Tibial artery (tissue), 4 donors: ENCODE measurements around the gene CACNB3.

Source experiments
- DNase-seq, 2 donors: peaks; one replicate each; pipeline ENCODE4 v3.0.0-alpha.2; 2019
- H3K27ac ChIP-seq, 2 donors: fragments of 200-600 bp; sonication (generic) in 1 of 2; 1 replicate in 1 of 2; 2 replicates in 1 of 2; pipeline ENCODE4 v1.5.1; 2018 to 2019; ENCODE audit warnings: mild to moderate bottlenecking in 1 of 2
- H3K27me3 ChIP-seq, 2 donors: fragments of 200-600 bp; sonication (generic) in 1 of 2; one replicate each; pipeline versions ENCODE4 v1.5.1 to v1.6.0; 2016 to 2019
- H3K36me3 ChIP-seq, 3 donors: fragments of 200-600 bp; sonication (generic) in 2 of 3; one replicate each; pipeline ENCODE4 v1.5.1; 2016 to 2019; ENCODE audit warnings: mild to moderate bottlenecking in 2 of 3
- H3K4me1 ChIP-seq, 4 donors: fragments of 200-600 bp; sonication (generic) in 2 of 4; 1 replicate in 3 of 4; 2 replicates in 1 of 4; pipeline ENCODE4 v1.5.1; 2016 to 2019
- H3K4me3 ChIP-seq, 2 donors: fragments of 200-600 bp; sonication (generic) in 1 of 2; 1 replicate in 1 of 2; 2 replicates in 1 of 2; pipeline ENCODE4 v1.5.1; 2018 to 2019; ENCODE audit warnings: mild to moderate bottlenecking in 2 of 2
- H3K9me3 ChIP-seq, 3 donors: fragments of 200-600 bp; sonication (generic) in 1 of 3; one replicate each; pipeline ENCODE4 v1.5.1; 2016 to 2019
- CTCF ChIP-seq, 2 experiments: fragments of 200-600 bp in 1 of 2; fragments of 450-650 bp in 1 of 2; IDR thresholded peaks; one replicate each; pipeline ENCODE4 v1.5.1; 2017 to 2019; ENCODE audit warnings: antibody characterized with exemption in 2 of 2, mild to moderate bottlenecking in 1 of 2, moderate library complexity in 1 of 2
- intact Hi-C: fragments of 100-400 bp; cut with DNase I; formaldehyde crosslinking; loops from one replicate; pipeline ENCODE4 v1.15.0; 2023; ENCODE audit warnings: low total_unique reads

Gene CACNB3

DNA sequence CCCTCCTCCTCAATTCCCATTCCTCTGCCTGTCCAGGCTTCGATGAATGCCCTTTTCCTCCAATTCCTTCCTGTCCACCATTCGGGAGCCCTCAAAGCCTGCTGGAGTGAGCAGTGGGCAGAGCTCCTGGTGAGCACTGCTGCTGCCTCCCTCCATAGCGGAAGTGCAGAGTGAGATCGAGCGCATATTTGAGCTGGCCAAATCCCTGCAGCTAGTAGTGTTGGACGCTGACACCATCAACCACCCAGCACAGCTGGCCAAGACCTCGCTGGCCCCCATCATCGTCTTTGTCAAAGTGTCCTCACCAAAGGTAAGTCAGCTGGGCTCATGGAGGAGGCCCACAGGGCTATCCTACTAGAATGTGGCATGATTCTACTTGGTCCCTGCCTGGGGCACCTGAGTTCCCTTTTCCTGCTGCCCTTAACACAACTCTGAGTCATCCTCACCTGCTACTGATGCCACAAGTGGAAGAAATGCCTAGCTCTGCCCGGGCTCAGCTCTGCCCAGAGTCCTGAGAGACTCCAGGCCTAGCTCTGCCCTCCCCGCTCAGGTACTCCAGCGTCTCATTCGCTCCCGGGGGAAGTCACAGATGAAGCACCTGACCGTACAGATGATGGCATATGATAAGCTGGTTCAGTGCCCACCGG lies 8.0 kb downstream of the CACNB3 start:
- Histone ChIP-seq H3K9me3 (no peaks in the 10 kb centered on the region), H3K27me3 (no peaks in the 10 kb centered on the region), H3K27ac (no peak overlapping the region), H3K36me3 (peaks cover 23 to 83% (median 61%) of the 10 kb centered on the region in 3 donors), H3K4me3 (no peak overlapping the region), H3K4me1 (no peaks in the 10 kb centered on the region)
- intact Hi-C loops, result no loop called here
- no peak for DNase-seq
- no peak for TF ChIP-seq CTCF (IDR thresholded peaks at IDR 0.05)

- Histone ChIP-seq H3K4me3 (no peak overlapping the region), H3K36me3 (peaks cover 30 to 90% (median 68%) of the 10 kb centered on the region in 3 donors), H3K9me3 (no peaks in the 10 kb centered on the region), H3K27ac (no peak overlapping the region), H3K27me3 (no peaks in the 10 kb centered on the region), H3K4me1 (no peaks in the 10 kb centered on the region)
- no peak for DNase-seq
- intact Hi-C loops, result no loop called here
- TF ChIP-seq CTCF (IDR thresholded peaks at IDR 0.05), result no peak
These were observed 8.7 kb downstream of the CACNB3 start for GRCh38 chr12:48827026-48827425.

GRCh38 chr12:48827513-48828096 lies 9.3 kb downstream of the CACNB3 start:
- no peaks in the 10 kb centered on the region for H3K4me1 ChIP-seq
- intact Hi-C loops, result no loop called here
- H3K36me3 ChIP-seq, result peaks cover 35 to 95% (median 74%) of the 10 kb centered on the region in 3 donors
- H3K27me3 ChIP-seq, result no peaks in the 10 kb centered on the region
- H3K9me3 ChIP-seq, result no peaks in the 10 kb centered on the region
- no peak for TF ChIP-seq CTCF (IDR thresholded peaks at IDR 0.05)
- H3K27ac ChIP-seq, result no peak overlapping the region
- DNase-seq, result no peak
- no peak overlapping the region for H3K4me3 ChIP-seq

GRCh38 chr12:48828293-48828692 lies 10.0 kb downstream of the CACNB3 start:
- Histone ChIP-seq H3K4me3 (no peak overlapping the region), H3K27ac (no peak overlapping the region), H3K4me1 (no peaks in the 10 kb centered on the region), H3K9me3 (no peaks in the 10 kb centered on the region), H3K36me3 (peaks cover 41 to 100% (median 81%) of the 10 kb centered on the region in 3 donors), H3K27me3 (no peaks in the 10 kb centered on the region)
- no peak for TF ChIP-seq CTCF (IDR thresholded peaks at IDR 0.05)
- no peak for DNase-seq
- intact Hi-C loops, result no loop called here

DNA sequence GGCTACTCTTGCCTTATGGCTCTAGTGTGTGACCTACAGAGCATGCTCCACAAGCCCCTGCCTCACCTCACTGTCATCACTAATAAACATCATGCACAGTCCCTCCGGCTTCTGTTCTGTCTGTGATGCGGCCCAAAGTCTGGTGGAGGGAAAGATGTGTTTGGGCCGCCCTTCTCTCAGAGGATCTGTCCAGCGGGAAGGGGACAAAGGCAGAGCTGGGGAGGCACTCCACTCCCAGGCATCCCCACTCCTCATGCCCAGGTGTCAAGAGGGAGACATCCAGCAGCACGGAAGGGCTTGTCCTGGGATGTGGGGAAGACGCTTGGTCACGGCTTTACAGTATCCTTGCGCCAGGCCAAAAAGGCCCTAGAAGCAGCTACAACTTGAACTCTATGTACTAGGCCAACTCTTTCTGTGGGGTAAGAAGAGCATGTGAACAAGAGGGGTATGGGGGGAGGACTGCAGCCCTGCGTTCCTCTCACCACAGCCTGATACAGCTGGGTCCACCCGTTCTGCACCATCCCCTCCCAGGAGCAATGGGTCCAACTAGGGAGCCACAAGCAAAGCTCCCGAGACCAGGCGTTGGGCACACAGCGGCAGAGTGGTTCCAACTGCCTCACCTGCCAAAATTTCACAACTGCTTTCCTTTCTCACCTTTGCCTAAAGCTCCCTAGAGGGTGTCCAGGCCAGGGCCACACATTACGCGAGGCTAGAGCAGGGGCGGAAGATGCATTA lies 10.7 kb downstream of the CACNB3 start:
- no peak for TF ChIP-seq CTCF (IDR thresholded peaks at IDR 0.05)
- DNase-seq, result no peak
- H3K4me1 ChIP-seq, result no peaks in the 10 kb centered on the region
- intact Hi-C loops, result no loop called here
- H3K27me3 ChIP-seq, result no peaks in the 10 kb centered on the region
- no peaks in the 10 kb centered on the region for H3K9me3 ChIP-seq
- H3K4me3 ChIP-seq, result no peak overlapping the region
- no peak overlapping the region for H3K27ac ChIP-seq
- H3K36me3 ChIP-seq, result peaks cover 48 to 100% (median 85%) of the 10 kb centered on the region in 3 donors
